Breast epithelium (tissue), 4 donors: ENCODE measurements around the gene PLA2G5. TPM values are rescaled to one million over a fixed set of nuclear protein-coding genes. Genes with fewer than 3 reads are reported as not detected.
"Not testable (repeated sequence)": the region's sequence is repeated elsewhere in the genome, so short reads cannot be mapped to it uniquely, and the experiment has no call there.

Experiments
- DNase-seq, 2 donors: peaks; one replicate each; pipeline ENCODE4 v3.0.0-alpha.2; 2019; ENCODE audit warnings: low spot score in 2 of 2
- H3K27ac ChIP-seq, 2 donors: fragments of 200-600 bp; sonication (generic) in 1 of 2; one replicate each; pipeline ENCODE4 v1.5.1; 2016 to 2019; ENCODE audit warnings: mild to moderate bottlenecking in 1 of 2
- H3K27me3 ChIP-seq, 2 donors: fragments of 200-600 bp; sonication (generic) in 1 of 2; one replicate each; pipeline versions ENCODE4 v1.5.1 to v1.6.0; 2017 to 2019; ENCODE audit warnings: control low read depth in 1 of 2, mild to moderate bottlenecking in 1 of 2
- H3K36me3 ChIP-seq: fragments of 200-600 bp; one replicate; pipeline ENCODE4 v1.5.1; 2019
- H3K4me1 ChIP-seq, 2 donors: fragments of 200-600 bp; sonication (generic); one replicate each; pipeline ENCODE4 v1.5.1; 2016 to 2019; ENCODE audit warnings: control low read depth in 1 of 2
- H3K4me3 ChIP-seq, 3 donors: fragments of 200-600 bp; sonication (generic); 1 replicate in 2 of 3; 2 replicates in 1 of 3; pipeline ENCODE4 v1.5.1; 2016 to 2019; ENCODE audit warnings: mild to moderate bottlenecking in 3 of 3, moderate library complexity in 2 of 3
- H3K9me3 ChIP-seq, 2 donors: fragments of 200-600 bp; sonication (generic) in 1 of 2; one replicate each; pipeline ENCODE4 v1.5.1; 2016 to 2019; ENCODE audit warnings: control low read depth in 1 of 2
- POLR2A ChIP-seq: fragments of 450-650 bp; IDR thresholded peaks from one replicate; pipeline ENCODE4 v1.6.1; 2016; ENCODE audit warnings: antibody characterized with exemption, mild to moderate bottlenecking, moderate library complexity
- POLR2AphosphoS5 ChIP-seq, 3 donors: sonication (generic); formaldehyde crosslinking; IDR thresholded peaks; one replicate each; pipeline ENCODE4 v1.6.1; 2017; ENCODE audit warnings: antibody characterized with exemption in 3 of 3
- intact Hi-C: fragments of 100-400 bp; cut with DNase I; formaldehyde crosslinking; loops from one replicate; pipeline ENCODE4 v1.15.1; 2023; ENCODE audit warnings: low total_unique reads
- total RNA-seq, 3 donors: library from RNA; depleted of rRNA; stranded (reverse); fragments of >200 nt; gene quantifications; one replicate each; pipeline ENCODE4 v1.1.0, GENCODE V29; 2016
- TF ChIP-seq, protein P1 (sequence below), 3 donors: fragments of 450-650 bp; IDR thresholded peaks; one replicate each; pipeline ENCODE4 v1.5.1; 2016 to 2017; ENCODE audit warnings: antibody characterized with exemption in 3 of 3, mild to moderate bottlenecking in 3 of 3, moderate library complexity in 3 of 3

Gene PLA2G5
- total RNA-seq, 3 donors from 2014 or later = 0.88 to 9.4 (median 1.3) TPM

DNA sequence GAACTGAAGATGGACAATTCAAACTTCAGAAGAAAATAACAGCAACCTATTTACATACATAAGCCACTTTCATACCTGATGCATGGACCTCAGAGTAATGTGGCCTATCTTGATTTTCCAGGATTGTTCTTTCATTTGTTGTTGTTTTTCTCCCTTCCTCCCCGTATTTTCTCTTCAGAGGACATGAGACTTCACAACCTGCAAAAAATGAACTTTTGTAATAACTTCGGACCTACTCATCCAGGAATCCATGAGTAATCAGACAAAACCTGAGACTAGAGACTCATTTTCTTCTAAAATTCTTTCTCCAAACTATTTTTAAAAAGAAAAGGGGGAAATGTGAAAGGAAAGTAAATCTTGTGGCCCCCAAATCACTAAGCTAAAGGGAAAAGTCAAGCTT is 17.6 kb upstream of the PLA2G5 start:
- no peaks in the 10 kb centered on the region for H3K36me3 ChIP-seq
- no peak overlapping the region for H3K27ac ChIP-seq
- intact Hi-C loops = no loop called here
- H3K9me3 ChIP-seq = peaks cover 3 to 8% of the 10 kb centered on the region in 2 donors
- no peak for DNase-seq
- H3K4me3 ChIP-seq = no peak overlapping the region
- H3K27me3 ChIP-seq = no peaks in the 10 kb centered on the region
- TF ChIP-seq, protein P1, sequence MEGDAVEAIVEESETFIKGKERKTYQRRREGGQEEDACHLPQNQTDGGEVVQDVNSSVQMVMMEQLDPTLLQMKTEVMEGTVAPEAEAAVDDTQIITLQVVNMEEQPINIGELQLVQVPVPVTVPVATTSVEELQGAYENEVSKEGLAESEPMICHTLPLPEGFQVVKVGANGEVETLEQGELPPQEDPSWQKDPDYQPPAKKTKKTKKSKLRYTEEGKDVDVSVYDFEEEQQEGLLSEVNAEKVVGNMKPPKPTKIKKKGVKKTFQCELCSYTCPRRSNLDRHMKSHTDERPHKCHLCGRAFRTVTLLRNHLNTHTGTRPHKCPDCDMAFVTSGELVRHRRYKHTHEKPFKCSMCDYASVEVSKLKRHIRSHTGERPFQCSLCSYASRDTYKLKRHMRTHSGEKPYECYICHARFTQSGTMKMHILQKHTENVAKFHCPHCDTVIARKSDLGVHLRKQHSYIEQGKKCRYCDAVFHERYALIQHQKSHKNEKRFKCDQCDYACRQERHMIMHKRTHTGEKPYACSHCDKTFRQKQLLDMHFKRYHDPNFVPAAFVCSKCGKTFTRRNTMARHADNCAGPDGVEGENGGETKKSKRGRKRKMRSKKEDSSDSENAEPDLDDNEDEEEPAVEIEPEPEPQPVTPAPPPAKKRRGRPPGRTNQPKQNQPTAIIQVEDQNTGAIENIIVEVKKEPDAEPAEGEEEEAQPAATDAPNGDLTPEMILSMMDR (IDR thresholded peaks at IDR 0.05) = no peak
- TF ChIP-seq POLR2AphosphoS5 (IDR thresholded peaks at IDR 0.05) (no peak), POLR2A (no peak)
- H3K4me1 ChIP-seq = no peaks in the 10 kb centered on the region

DNA sequence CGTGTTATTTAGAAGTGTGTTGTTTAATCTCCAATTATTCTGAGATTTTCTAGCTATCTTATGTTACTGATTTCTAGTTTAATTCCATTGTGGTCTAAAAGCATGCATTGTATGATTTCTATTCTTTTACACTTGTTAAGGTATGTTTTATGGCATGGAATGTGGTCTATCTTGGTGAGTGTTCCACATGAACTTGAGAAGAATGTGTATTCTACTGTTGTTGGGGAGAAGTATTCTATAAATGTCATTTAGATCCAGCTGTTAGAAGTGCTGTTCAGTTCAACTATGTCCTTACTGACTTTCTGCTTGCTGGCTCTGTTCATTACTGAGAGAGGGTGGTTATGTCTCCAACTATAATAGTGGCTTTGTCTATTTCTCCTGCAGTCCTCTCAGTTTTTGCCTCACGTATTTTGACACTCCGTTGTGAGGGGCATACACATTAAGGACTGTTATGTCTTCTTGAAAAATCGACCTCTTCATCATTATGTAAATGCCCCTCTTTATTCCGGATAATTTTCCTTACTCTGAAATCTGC is 12.0 kb upstream of the PLA2G5 start:
- Histone ChIP-seq H3K4me1 (peaks cover 0 to 4% of the 10 kb centered on the region in 2 donors), H3K27ac (no peak overlapping the region), H3K27me3 (no peaks in the 10 kb centered on the region), H3K4me3 (no peak overlapping the region), H3K9me3 (no peaks in the 10 kb centered on the region), H3K36me3 (no peaks in the 10 kb centered on the region)
- TF ChIP-seq POLR2AphosphoS5 (IDR thresholded peaks at IDR 0.05) (no peak), POLR2A (no peak)
- TF ChIP-seq, protein P1 (IDR thresholded peaks at IDR 0.05) = no peak
- DNase-seq = no peak
- intact Hi-C loops = no loop called here

- no peaks in the 10 kb centered on the region for H3K36me3 ChIP-seq
- intact Hi-C loops = no loop called here
- H3K27ac ChIP-seq = no peak overlapping the region
- H3K4me1 ChIP-seq = peaks cover 0 to 4% of the 10 kb centered on the region in 2 donors
- DNase-seq = no peak
- H3K9me3 ChIP-seq = no peaks in the 10 kb centered on the region
- H3K27me3 ChIP-seq = no peaks in the 10 kb centered on the region
- TF ChIP-seq, protein P1 (IDR thresholded peaks at IDR 0.05) = no peak
- no peak for TF ChIP-seq POLR2A
- H3K4me3 ChIP-seq = no peak overlapping the region
These were observed 11.5 kb upstream of the PLA2G5 start for GRCh38 chr1:20058531-20058930.

DNA sequence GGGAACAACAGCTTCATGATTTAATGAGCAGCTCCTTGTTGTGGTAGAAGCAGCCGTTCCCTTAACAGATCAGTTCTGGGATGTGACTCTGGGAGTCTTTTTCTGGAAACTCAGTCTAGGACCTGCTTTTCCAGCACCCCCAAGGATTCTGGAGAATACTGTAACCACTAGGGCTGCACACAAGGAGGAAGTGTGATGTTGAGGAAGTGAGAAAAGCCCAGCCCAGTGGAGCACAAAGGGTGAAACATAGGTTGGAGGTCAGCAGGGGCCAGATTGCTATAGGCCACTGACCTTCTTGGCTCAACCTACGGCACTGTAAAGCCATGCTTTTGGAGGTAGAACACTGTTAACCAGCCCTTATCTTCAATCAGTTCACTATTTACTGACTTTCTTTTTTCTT is 10.1 kb upstream of the PLA2G5 start:
- H3K4me3 ChIP-seq = no peak overlapping the region
- no peaks in the 10 kb centered on the region for H3K9me3 ChIP-seq
- peaks cover 0 to 4% of the 10 kb centered on the region in 2 donors for H3K4me1 ChIP-seq
- intact Hi-C loops = no loop called here
- H3K36me3 ChIP-seq = no peaks in the 10 kb centered on the region
- H3K27me3 ChIP-seq = no peaks in the 10 kb centered on the region
- TF ChIP-seq POLR2A = no peak
- no peak for TF ChIP-seq POLR2AphosphoS5 (IDR thresholded peaks at IDR 0.05)
- TF ChIP-seq, protein P1 (IDR thresholded peaks at IDR 0.05) = no peak
- DNase-seq = no peak
- H3K27ac ChIP-seq = no peak overlapping the region

- H3K36me3 ChIP-seq, H3K4me1 ChIP-seq, H3K27ac ChIP-seq, intact Hi-C loops, H3K4me3 ChIP-seq, H3K27me3 ChIP-seq, H3K9me3 ChIP-seq, DNase-seq: not testable (repeated sequence)
These were observed 9.2 kb upstream of the PLA2G5 start for GRCh38 chr1:20060791-20061190.

DNA sequence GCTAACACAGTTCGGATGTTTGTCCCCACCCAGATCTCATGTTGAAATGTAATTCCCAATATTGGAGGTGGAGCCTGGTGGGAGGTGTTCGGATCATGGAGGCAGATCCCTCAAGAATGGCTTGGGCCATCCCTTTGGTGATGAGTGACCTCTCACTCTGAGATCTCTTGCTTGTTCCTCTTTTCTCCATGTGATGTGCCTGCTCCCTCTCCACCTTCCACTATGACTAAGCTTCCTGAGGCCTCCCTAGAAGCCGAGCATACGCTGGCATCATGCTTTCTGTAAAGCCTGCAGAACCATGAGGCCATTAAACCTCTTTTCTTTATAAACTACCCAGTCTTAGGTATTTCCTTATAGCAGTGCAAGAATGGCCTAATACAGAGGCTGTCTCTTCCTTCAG is 8.1 kb upstream of the PLA2G5 start:
- no peaks in the 10 kb centered on the region for H3K9me3 ChIP-seq
- DNase-seq = no peak
- intact Hi-C loops = no loop called here
- no peak overlapping the region for H3K4me3 ChIP-seq
- H3K27me3 ChIP-seq = no peaks in the 10 kb centered on the region
- peaks cover 0 to 4% of the 10 kb centered on the region in 2 donors for H3K4me1 ChIP-seq
- H3K36me3 ChIP-seq = no peaks in the 10 kb centered on the region
- TF ChIP-seq, protein P1 (IDR thresholded peaks at IDR 0.05) = no peak
- TF ChIP-seq POLR2AphosphoS5 (IDR thresholded peaks at IDR 0.05) (no peak), POLR2A (no peak)
- no peak overlapping the region for H3K27ac ChIP-seq
